Endodermal cell (in vitro differentiated cells): ENCODE data around the gene AP4B1. TPM values are rescaled to one million over a fixed set of nuclear protein-coding genes. Genes with fewer than 3 reads are reported as not detected.

Experiments used
- DNase-seq: peaks from one replicate; pipeline ENCODE4 v3.0.0-alpha.2; 2017
- H3K27ac ChIP-seq: 2 replicates; pipeline ENCODE4 v1.5.1; 2013; ENCODE audit warnings: mild to moderate bottlenecking, low read depth, low read length, moderate library complexity
- H3K27me3 ChIP-seq: 2 replicates; pipeline ENCODE4 v1.6.1; 2013; ENCODE audit warnings: mild to moderate bottlenecking, low read length, moderate library complexity; ENCODE audit not compliant: insufficient read depth, control insufficient read depth, poor library complexity, severe bottlenecking
- H3K36me3 ChIP-seq: 2 replicates; pipeline ENCODE4 v1.7.0; 2013; ENCODE audit warnings: mild to moderate bottlenecking, low read length, moderate library complexity; ENCODE audit not compliant: control insufficient read depth, insufficient read depth
- H3K4me1 ChIP-seq: one replicate; pipeline ENCODE4 v1.7.0; 2013; ENCODE audit warnings: low read length; ENCODE audit not compliant: control insufficient read depth, insufficient read depth
- H3K4me3 ChIP-seq: 2 replicates; pipeline ENCODE4 v1.5.1; 2013; ENCODE audit warnings: mild to moderate bottlenecking, low read length, moderate library complexity
- H3K9ac ChIP-seq: 2 replicates; pipeline ENCODE4 v1.6.1; 2013; ENCODE audit warnings: mild to moderate bottlenecking, low read length, moderate library complexity; ENCODE audit not compliant: poor library complexity, severe bottlenecking; ENCODE audit errors: extremely low read depth
- H3K9me3 ChIP-seq: 2 replicates; pipeline ENCODE4 v1.6.1; 2013; ENCODE audit warnings: mild to moderate bottlenecking, low read length, moderate library complexity; ENCODE audit not compliant: control insufficient read depth
- H3K27ac Mint-ChIP-seq: 2 replicates; pipeline ENCODE4 v1.8.0; 2020; ENCODE audit warnings: mixed read lengths
- H3K27me3 Mint-ChIP-seq: 2 replicates; pipeline ENCODE4 v1.8.0; 2021; ENCODE audit warnings: mild to moderate bottlenecking, mixed read lengths; ENCODE audit not compliant: insufficient read depth
- H3K36me3 Mint-ChIP-seq: 2 replicates; pipeline ENCODE4 v1.8.0; 2020; ENCODE audit warnings: low read depth, mixed read lengths
- H3K4me1 Mint-ChIP-seq: 2 replicates; pipeline ENCODE4 v1.8.0; 2020; ENCODE audit warnings: mixed read lengths
- H3K4me3 Mint-ChIP-seq: 2 replicates; pipeline ENCODE4 v1.8.0; 2020; ENCODE audit warnings: mild to moderate bottlenecking, moderate library complexity, mixed read lengths
- H3K9me3 Mint-ChIP-seq: 2 replicates; pipeline ENCODE4 v1.8.0; 2020; ENCODE audit warnings: mild to moderate bottlenecking, mixed read lengths
- WGBS, 2 experiments: methylation state at CpG; one replicate each; pipeline versions ENCODE4 v1.1.5 to v1.1.7; 2013; ENCODE audit warnings: missing lambda C conversion rate in 2 of 2, mixed read lengths in 1 of 2; ENCODE audit not compliant: insufficient coverage in 1 of 2, insufficient read length in 1 of 2; 5-methylcytosine and 5-hydroxymethylcytosine counted together
- total RNA-seq, 2 donors: library from RNA; stranded (reverse); fragmentation: NEBNext Ultra II Directional in 1 of 2; extraction: Animal tissue kit (Norgen Biotek cat#: 25700) in 1 of 2; gene quantifications; 2 replicates in 1 of 2; 3 replicates in 1 of 2; pipeline ENCODE4 v1.2.1, GENCODE V29; 2021
- TF ChIP-seq, protein P1 (sequence below): fragments of 200-600 bp; sonication (generic); conservative IDR thresholded peaks from 2 replicates; pipeline ENCODE4 v1.5.0; 2021; ENCODE audit warnings: antibody characterized with exemption, mild to moderate bottlenecking

The AP4B1 gene
- total RNA-seq, 2 donors from 2014 or later, result 9.6 to 14.7 TPM

DNA sequence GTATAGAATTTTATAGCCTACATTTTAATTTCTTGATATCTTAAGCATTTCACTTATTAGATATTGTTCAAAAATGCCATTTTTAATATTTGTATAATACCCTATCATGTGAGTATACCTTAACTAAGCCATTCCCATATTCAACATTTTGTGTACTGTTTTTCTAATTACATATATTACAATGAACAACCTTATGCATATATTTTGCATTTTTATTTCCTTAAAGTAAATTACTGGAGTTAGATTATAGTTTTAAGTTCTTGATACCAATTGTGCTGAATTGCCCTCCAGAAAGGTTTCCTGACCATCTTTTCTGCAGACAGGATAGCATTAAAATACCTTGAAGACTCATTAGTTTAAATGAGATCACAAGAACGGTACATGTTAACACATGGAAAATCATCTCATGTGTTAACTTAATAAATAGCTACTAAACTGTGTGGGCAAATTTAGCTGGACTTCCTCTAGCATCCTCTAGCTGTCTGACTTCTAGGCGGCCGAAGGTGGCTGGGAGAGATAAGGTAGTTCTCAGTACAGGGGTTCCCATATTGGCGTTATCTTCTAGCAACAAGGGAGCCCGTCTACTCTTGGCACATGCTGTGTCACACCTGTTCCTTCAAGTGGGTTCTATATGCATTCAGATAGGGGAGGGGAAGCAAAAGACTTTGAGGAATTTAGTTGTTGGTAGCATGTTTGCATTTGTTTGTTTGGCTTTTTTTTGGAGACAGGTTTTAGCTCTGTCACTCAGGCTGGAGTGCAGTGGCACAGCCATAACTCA lies 9.5 kb upstream of the AP4B1 start:
- H3K4me1 ChIP-seq, result no peaks in the 10 kb centered on the region
- H3K4me3 ChIP-seq, result no peak overlapping the region
- H3K9ac ChIP-seq, result no peak overlapping the region
- peaks cover 16% of the 10 kb centered on the region for H3K36me3 Mint-ChIP-seq
- H3K4me1 Mint-ChIP-seq, result peaks cover 2% of the 10 kb centered on the region
- 91 to 100% methylated on average over 3 to 5 of the region's 5 CpGs for WGBS, 2 experiments
- no peak overlapping the region for H3K27ac ChIP-seq
- no peaks in the 10 kb centered on the region for H3K27me3 ChIP-seq
- H3K27me3 Mint-ChIP-seq, result peaks cover 6% of the 10 kb centered on the region
- no peak overlapping the region for H3K4me3 Mint-ChIP-seq
- TF ChIP-seq, protein P1, sequence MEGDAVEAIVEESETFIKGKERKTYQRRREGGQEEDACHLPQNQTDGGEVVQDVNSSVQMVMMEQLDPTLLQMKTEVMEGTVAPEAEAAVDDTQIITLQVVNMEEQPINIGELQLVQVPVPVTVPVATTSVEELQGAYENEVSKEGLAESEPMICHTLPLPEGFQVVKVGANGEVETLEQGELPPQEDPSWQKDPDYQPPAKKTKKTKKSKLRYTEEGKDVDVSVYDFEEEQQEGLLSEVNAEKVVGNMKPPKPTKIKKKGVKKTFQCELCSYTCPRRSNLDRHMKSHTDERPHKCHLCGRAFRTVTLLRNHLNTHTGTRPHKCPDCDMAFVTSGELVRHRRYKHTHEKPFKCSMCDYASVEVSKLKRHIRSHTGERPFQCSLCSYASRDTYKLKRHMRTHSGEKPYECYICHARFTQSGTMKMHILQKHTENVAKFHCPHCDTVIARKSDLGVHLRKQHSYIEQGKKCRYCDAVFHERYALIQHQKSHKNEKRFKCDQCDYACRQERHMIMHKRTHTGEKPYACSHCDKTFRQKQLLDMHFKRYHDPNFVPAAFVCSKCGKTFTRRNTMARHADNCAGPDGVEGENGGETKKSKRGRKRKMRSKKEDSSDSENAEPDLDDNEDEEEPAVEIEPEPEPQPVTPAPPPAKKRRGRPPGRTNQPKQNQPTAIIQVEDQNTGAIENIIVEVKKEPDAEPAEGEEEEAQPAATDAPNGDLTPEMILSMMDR, result no peak
- peaks cover 33% of the 10 kb centered on the region for H3K36me3 ChIP-seq
- no peaks in the 10 kb centered on the region for H3K9me3 ChIP-seq
- no peak for DNase-seq
- H3K27ac Mint-ChIP-seq, result no peak overlapping the region
- no peaks in the 10 kb centered on the region for H3K9me3 Mint-ChIP-seq

DNA sequence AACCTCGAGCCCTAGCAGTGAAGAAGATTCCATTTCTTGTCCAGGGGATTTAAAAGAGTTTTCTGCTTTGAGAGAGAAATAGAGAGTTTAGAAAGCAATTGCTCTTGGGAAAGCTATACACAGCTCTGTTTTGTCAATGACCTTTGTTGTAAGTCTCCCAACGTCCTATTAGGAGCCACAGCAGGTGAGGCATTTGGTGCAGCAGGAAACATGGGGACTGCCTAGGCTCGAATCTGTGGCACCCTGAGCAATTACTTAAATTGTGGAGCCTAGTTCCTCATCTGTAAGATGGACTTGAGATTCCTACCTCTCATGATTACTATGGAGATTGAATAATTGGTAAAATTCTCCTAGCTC lies 8.7 kb upstream of the AP4B1 start:
- Mint-ChIP-seq H3K4me1 (peaks cover 2% of the 10 kb centered on the region), H3K4me3 (no peak overlapping the region), H3K9me3 (no peaks in the 10 kb centered on the region), H3K36me3 (peaks cover 21% of the 10 kb centered on the region), H3K27ac (peak overlapping the region; percentile 16), H3K27me3 (peaks cover 3% of the 10 kb centered on the region)
- Histone ChIP-seq H3K4me3 (no peak overlapping the region), H3K36me3 (peaks cover 40% of the 10 kb centered on the region), H3K27me3 (no peaks in the 10 kb centered on the region), H3K9me3 (no peaks in the 10 kb centered on the region), H3K4me1 (no peaks in the 10 kb centered on the region), H3K27ac (no peak overlapping the region), H3K9ac (no peak overlapping the region)
- no peak for DNase-seq
- 86 to 89% methylated on average over 2 to 3 of the region's 3 CpGs for WGBS, 2 experiments
- TF ChIP-seq, protein P1, result no peak

DNA sequence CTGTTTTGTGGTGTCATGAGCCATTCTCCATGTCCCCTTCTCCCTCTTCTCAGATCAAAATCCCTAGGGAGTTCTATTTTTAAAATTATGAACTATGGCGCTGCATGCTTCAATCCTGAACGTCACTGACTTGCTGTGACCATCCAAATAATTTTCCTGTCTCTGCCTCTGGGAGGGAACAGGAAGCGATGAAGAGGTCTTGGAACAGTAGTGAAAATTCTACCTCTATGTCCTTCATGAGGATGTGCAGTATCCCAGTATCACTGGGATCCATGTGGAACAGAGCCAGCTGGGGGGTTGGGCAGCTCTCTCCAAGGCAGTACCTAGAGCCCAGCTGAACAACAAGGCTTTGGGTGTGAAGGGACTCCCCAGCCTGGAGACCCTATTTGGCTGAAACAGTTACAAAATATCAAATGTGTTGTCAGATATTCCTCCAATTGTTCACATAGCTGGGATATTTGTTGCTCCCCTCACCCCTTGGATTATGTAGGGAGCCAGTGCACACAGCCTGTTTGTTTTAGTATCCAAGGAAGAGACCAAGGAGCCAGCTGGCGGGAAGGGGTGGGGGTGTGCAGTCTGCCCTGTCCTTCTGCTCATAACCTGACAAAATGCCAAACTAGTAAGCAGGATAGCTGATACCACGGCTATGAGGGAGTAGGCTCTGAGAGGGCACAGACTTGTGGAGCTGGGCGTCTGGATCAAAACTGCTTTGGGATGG lies 8.2 kb upstream of the AP4B1 start:
- H3K9ac ChIP-seq, result no peak overlapping the region
- no peaks in the 10 kb centered on the region for H3K27me3 ChIP-seq
- peaks cover 46% of the 10 kb centered on the region for H3K36me3 ChIP-seq
- TF ChIP-seq, protein P1, result no peak
- no peak overlapping the region for H3K27ac ChIP-seq
- Mint-ChIP-seq H3K36me3 (peaks cover 27% of the 10 kb centered on the region), H3K27ac (peak overlapping the region; percentile 16), H3K9me3 (no peaks in the 10 kb centered on the region), H3K4me1 (peaks cover 2% of the 10 kb centered on the region), H3K27me3 (no peaks in the 10 kb centered on the region), H3K4me3 (no peak overlapping the region)
- no peak for DNase-seq
- H3K9me3 ChIP-seq, result no peaks in the 10 kb centered on the region
- no peak overlapping the region for H3K4me3 ChIP-seq
- 91 to 100% methylated on average over 4 to 6 of the region's 6 CpGs for WGBS, 2 experiments
- no peaks in the 10 kb centered on the region for H3K4me1 ChIP-seq
